GM12878 (cell line): Measurements from ENCODE around the gene MEP1A. TPM values are rescaled to one million over a fixed set of nuclear protein-coding genes. Genes with fewer than 3 reads are reported as not detected.

Source experiments
- ATAC-seq: fragments of 200-7000 bp; cut with Tn5 transposase; 3 replicates; pipeline ENCODE4 v1.9.1; 2020; ENCODE audit warnings: mild to moderate bottlenecking, moderate library complexity
- BruUV-seq: library from RNA; stranded (reverse); fragments of 400-500 nt; replicated peaks from 2 replicates; lab custom pipeline; 2021; lab: Mats Ljungman, UMichigan
- CTCF ChIA-PET: fragments of 300-600 bp; sonication (Branson Sonifier 250); formaldehyde crosslinking; extraction: SDS; loops from one replicate; lab custom pipeline; 2021; ENCODE audit warnings: inconsistent platforms; lab: Yijun Ruan, JAX
- POLR2A ChIA-PET: fragments of 350-600 bp; formaldehyde crosslinking; extraction: SDS; loops from one replicate; lab custom pipeline; 2021; ENCODE audit warnings: inconsistent platforms; lab: Charles Lee
- RAD21 ChIA-PET: fragments of 300-600 bp; sonication (Branson Sonifier 250); formaldehyde crosslinking; loops from one replicate; lab custom pipeline; 2023; ENCODE audit warnings: antibody characterized with exemption; ENCODE audit not compliant: unreplicated experiment; lab: Charles Lee
- SMC1A ChIA-PET: fragments of 300-600 bp; sonication (Branson Sonifier 250); formaldehyde crosslinking; loops from one replicate; lab custom pipeline; 2023; ENCODE audit not compliant: unreplicated experiment, uncharacterized antibody; lab: Charles Lee
- DNase-seq: peaks from one replicate; pipeline ENCODE4 v3.0.0-alpha.2; 2011; ENCODE audit warnings: low read depth, low spot score
- FAIRE-seq: peaks from 3 replicates; lab custom pipeline; 2011; peaks lifted over from hg19 to GRCh38; lab: Jason Lieb, UNC
- H2AFZ ChIP-seq: 2 replicates; pipeline ENCODE4 v1.6.0; 2011; ENCODE audit warnings: low read depth, low read length, control low read depth; ENCODE audit not compliant: control insufficient read depth
- H3K27ac ChIP-seq: 2 replicates; pipeline ENCODE4 v1.5.1; 2011; ENCODE audit warnings: control low read depth; ENCODE audit not compliant: control insufficient read depth, insufficient read depth
- H3K27me3 ChIP-seq, 2 experiments: replicated peaks in 1 of 2; 2 replicates each; pipeline versions ENCODE4 v1.6.0 to v1.6.1; 2011; ENCODE audit warnings: low read length in 1 of 2; ENCODE audit not compliant: control insufficient read depth in 2 of 2, insufficient read depth in 2 of 2
- H3K36me3 ChIP-seq, 2 experiments: 2 replicates each; pipeline ENCODE4 v1.5.1; 2011; ENCODE audit warnings: low read length in 1 of 2; ENCODE audit not compliant: control insufficient read depth in 2 of 2, insufficient read depth in 2 of 2
- H3K4me1 ChIP-seq: 2 replicates; pipeline ENCODE4 v1.6.1; 2011; ENCODE audit warnings: mild to moderate bottlenecking, low read length, moderate library complexity, mixed read lengths; ENCODE audit not compliant: control insufficient read depth, insufficient read depth
- H3K4me2 ChIP-seq: 2 replicates; pipeline ENCODE4 v1.6.0; 2011; ENCODE audit warnings: control low read depth; ENCODE audit not compliant: control insufficient read depth, insufficient read depth
- H3K4me3 ChIP-seq: fragments of 200-600 bp; sonication (generic); 2 replicates; pipeline ENCODE4 v1.5.1; 2016
- H3K79me2 ChIP-seq: 2 replicates; pipeline ENCODE4 v1.6.0; 2011; ENCODE audit warnings: low read length; ENCODE audit not compliant: control insufficient read depth, insufficient read depth
- H3K9ac ChIP-seq: 2 replicates; pipeline ENCODE4 v1.8.0; 2011; ENCODE audit warnings: low read length, control low read depth, mixed read lengths; ENCODE audit not compliant: control insufficient read depth, insufficient read depth
- H3K9me3 ChIP-seq: replicated peaks from 3 replicates; pipeline ENCODE4 v1.5.1; 2011; ENCODE audit warnings: mild to moderate bottlenecking, low read length; ENCODE audit not compliant: control insufficient read depth, insufficient read depth
- H4K20me1 ChIP-seq: 2 replicates; pipeline ENCODE4 v1.6.0; 2011; ENCODE audit not compliant: control insufficient read depth, insufficient read depth
- BCL11A ChIP-seq: IDR thresholded peaks from 2 replicates; pipeline ENCODE4 v1.6.1; 2011; ENCODE audit warnings: low read depth, low read length
- CREM ChIP-seq: IDR thresholded peaks from 2 replicates; pipeline ENCODE4 v1.6.1; 2014; ENCODE audit warnings: antibody characterized with exemption, low read depth
- EZH2 ChIP-seq: IDR thresholded peaks from 2 replicates; pipeline ENCODE4 v1.6.1; 2012; ENCODE audit warnings: low read depth, mild to moderate bottlenecking, control low read depth, inconsistent platforms, low read length, borderline replicate concordance; ENCODE audit not compliant: control insufficient read depth
- FOS ChIP-seq: IDR thresholded peaks from 3 replicates; pipeline ENCODE4 v1.6.1; 2011; ENCODE audit warnings: borderline replicate concordance; ENCODE audit not compliant: insufficient read length; ENCODE audit errors: extremely low read depth
- FOXM1 ChIP-seq: IDR thresholded peaks from 2 replicates; pipeline ENCODE4 v1.6.1; 2012; ENCODE audit warnings: low read depth, mild to moderate bottlenecking, inconsistent platforms, low read length, moderate library complexity
- HDGF ChIP-seq: fragments of 450-650 bp; IDR thresholded peaks from 2 replicates; pipeline ENCODE4 v1.6.1; 2016; ENCODE audit warnings: antibody characterized with exemption
- KLF5 ChIP-seq: fragments of 450-650 bp; IDR thresholded peaks from 2 replicates; pipeline ENCODE4 v1.6.1; 2014; ENCODE audit warnings: mild to moderate bottlenecking; ENCODE audit not compliant: partially characterized antibody
- MEF2B ChIP-seq: fragments of 450-650 bp; IDR thresholded peaks from 2 replicates; pipeline ENCODE4 v1.6.1; 2018; ENCODE audit warnings: mild to moderate bottlenecking, moderate library complexity; ENCODE audit not compliant: partially characterized antibody, poor library complexity, severe bottlenecking
- NFXL1 ChIP-seq: fragments of 450-650 bp; IDR thresholded peaks from 2 replicates; pipeline ENCODE4 v1.6.1; 2017; ENCODE audit warnings: antibody characterized with exemption, mild to moderate bottlenecking, borderline replicate concordance
- NR2C1 ChIP-seq: fragments of 450-650 bp; IDR thresholded peaks from 2 replicates; pipeline ENCODE4 v1.6.1; 2017; ENCODE audit warnings: antibody characterized with exemption, mild to moderate bottlenecking, moderate library complexity
- RBBP5 ChIP-seq: fragments of 200-600 bp; sonication (generic); conservative IDR thresholded peaks from 2 replicates; pipeline ENCODE4 v1.6.1; 2016
- RFX5 ChIP-seq: IDR thresholded peaks from 2 replicates; pipeline ENCODE4 v1.6.1; 2011; ENCODE audit warnings: low read depth, low read length, improper control_type of control experiment
- RUNX3 ChIP-seq: IDR thresholded peaks from 2 replicates; pipeline ENCODE4 v1.6.1; 2012; ENCODE audit warnings: low read length, inconsistent platforms
- SMARCA5 ChIP-seq: fragments of 450-650 bp; IDR thresholded peaks from 2 replicates; pipeline ENCODE4 v1.6.1; 2017; ENCODE audit warnings: mild to moderate bottlenecking
- SREBF1 ChIP-seq: IDR thresholded peaks from 2 replicates; pipeline ENCODE4 v1.6.1; 2012; ENCODE audit warnings: mild to moderate bottlenecking, low read length
- TARDBP ChIP-seq: IDR thresholded peaks from 2 replicates; pipeline ENCODE4 v1.6.1; 2016; ENCODE audit warnings: borderline replicate concordance
- ZNF687 ChIP-seq: fragments of 450-650 bp; IDR thresholded peaks from 2 replicates; pipeline ENCODE4 v1.6.1; 2017; ENCODE audit warnings: mild to moderate bottlenecking, moderate library complexity
- ZSCAN29 ChIP-seq: fragments of 450-650 bp; IDR thresholded peaks from 2 replicates; pipeline ENCODE4 v1.6.1; 2017; ENCODE audit warnings: mild to moderate bottlenecking, moderate library complexity
- WGBS: methylation state at CpG from one replicate; pipeline ENCODE4 v1.1.6; 2016; ENCODE audit warnings: low lambda C conversion rate; ENCODE audit not compliant: insufficient replicate concordance, insufficient coverage; ENCODE audit errors: missing lambda C conversion rate; 5-methylcytosine and 5-hydroxymethylcytosine counted together
- in situ Hi-C: fragments of 300-500 bp; cut with MboI; formaldehyde crosslinking; loops from 9 replicates; pipeline ENCODE4 v1.14.3; 2018; ENCODE audit warnings: mixed read lengths
- intact Hi-C: fragments of 100-400 bp; cut with micrococcal nuclease; formaldehyde crosslinking; loops from one replicate; pipeline ENCODE4 v1.14.2; 2022; ENCODE audit not compliant: unreplicated experiment
- polyA plus RNA-seq, 11 experiments: library from polyadenylated mRNA; depleted of rRNA in 4 of 11; unstranded in 6 of 11; stranded (reverse) in 5 of 11; fragments of >200 nt; fragmentation: Nextera tagmentation in 4 of 11; fragmentation: Illumina TruSeq in 1 of 11; extraction: Ambion mirVana in 4 of 11; extraction: Trizol in 1 of 11; gene quantifications; 1 replicate in 1 of 11; 2 replicates in 10 of 11; pipeline versions ENCODE4 v1.2.1 to v1.2.3, GENCODE V29; 2011 to 2016; ENCODE audit warnings: inconsistent platforms in 2 of 11, missing spikeins in 2 of 11, low read depth in 1 of 11
- total RNA-seq, 4 experiments: library from RNA; depleted of rRNA in 3 of 4; stranded (reverse); fragments of >200 nt in 3 of 4; fragmentation: Illumina TruSeq in 1 of 4; extraction: Trizol in 1 of 4; gene quantifications; 2 replicates each; pipeline versions ENCODE4 v1.2.1 to v1.2.3, GENCODE V29; 2013 to 2021
- TF ChIP-seq, protein P1 (sequence below): IDR thresholded peaks from 2 replicates; pipeline ENCODE4 v1.6.1; 2012; ENCODE audit warnings: low read depth, low read length, improper control_type of control experiment
- TF ChIP-seq, protein P2 (sequence below): fragments of 450-650 bp; IDR thresholded peaks from 2 replicates; pipeline ENCODE4 v1.6.1; 2014; ENCODE audit warnings: mild to moderate bottlenecking

The MEP1A gene
- total and polyA plus RNA-seq, 10 of the 15 experiments (the other 5 are each of a cell fraction or from before 2014, with no cell fraction given) = not detected

DNA sequence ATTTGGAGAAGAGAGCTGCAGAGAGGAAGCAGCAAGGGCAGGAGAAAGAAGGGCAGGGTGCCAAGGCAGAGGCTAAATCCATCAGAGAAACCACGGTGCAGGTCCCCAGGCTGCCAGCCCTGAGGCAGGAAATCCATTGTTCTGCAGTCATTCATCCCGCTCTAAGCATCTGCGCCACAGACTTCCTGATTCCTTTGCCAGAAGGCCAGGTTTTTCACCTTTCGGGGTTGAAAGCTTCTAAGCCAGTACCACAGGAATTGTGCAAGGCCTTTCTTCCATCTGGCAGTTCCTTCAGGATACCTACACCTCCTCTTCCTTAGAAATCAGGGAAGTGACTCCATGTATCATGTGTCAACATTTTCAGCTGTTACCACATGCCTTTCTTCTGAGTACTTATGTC, 82.9 kb downstream of the MEP1A start:
- TF ChIP-seq, protein P1, sequence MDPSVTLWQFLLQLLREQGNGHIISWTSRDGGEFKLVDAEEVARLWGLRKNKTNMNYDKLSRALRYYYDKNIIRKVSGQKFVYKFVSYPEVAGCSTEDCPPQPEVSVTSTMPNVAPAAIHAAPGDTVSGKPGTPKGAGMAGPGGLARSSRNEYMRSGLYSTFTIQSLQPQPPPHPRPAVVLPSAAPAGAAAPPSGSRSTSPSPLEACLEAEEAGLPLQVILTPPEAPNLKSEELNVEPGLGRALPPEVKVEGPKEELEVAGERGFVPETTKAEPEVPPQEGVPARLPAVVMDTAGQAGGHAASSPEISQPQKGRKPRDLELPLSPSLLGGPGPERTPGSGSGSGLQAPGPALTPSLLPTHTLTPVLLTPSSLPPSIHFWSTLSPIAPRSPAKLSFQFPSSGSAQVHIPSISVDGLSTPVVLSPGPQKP = no peak
- TF ChIP-seq FOXM1 (no peak), CREM (no peak), RUNX3 (no peak), EZH2 (no peak), TARDBP (no peak), NR2C1 (no peak), KLF5 (no peak), RFX5 (no peak), SMARCA5 (no peak), HDGF (no peak), ZSCAN29 (no peak), ZNF687 (no peak), FOS (no peak), RBBP5 (no peak), MEF2B (no peak), SREBF1 (no peak), BCL11A (no peak), NFXL1 (no peak)
- TF ChIP-seq, protein P2, sequence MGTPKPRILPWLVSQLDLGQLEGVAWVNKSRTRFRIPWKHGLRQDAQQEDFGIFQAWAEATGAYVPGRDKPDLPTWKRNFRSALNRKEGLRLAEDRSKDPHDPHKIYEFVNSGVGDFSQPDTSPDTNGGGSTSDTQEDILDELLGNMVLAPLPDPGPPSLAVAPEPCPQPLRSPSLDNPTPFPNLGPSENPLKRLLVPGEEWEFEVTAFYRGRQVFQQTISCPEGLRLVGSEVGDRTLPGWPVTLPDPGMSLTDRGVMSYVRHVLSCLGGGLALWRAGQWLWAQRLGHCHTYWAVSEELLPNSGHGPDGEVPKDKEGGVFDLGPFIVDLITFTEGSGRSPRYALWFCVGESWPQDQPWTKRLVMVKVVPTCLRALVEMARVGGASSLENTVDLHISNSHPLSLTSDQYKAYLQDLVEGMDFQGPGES = no peak
- TF ChIP-seq, all 136 proteins: peak for 0
- no peak for DNase-seq
- ATAC-seq = no peak
- H3K27me3 ChIP-seq = peaks cover 0 to 1% of the 10 kb centered on the region in 2 experiments; a peak in 1 of 4 replicates
- BruUV-seq = no TSS peak
- no peak overlapping the region for H3K9ac ChIP-seq
- H3K27ac ChIP-seq = no peak overlapping the region
- no peaks in the 10 kb centered on the region for H3K4me1 ChIP-seq
- no peak for FAIRE-seq
- no peak overlapping the region for H3K4me2 ChIP-seq
- CTCF ChIA-PET = no interaction called here
- in situ Hi-C loops (no loop called here), intact Hi-C loops (no loop called here)
- RAD21 ChIA-PET = no interaction called here
- H4K20me1 ChIP-seq = no peaks in the 10 kb centered on the region
- no peaks in the 10 kb centered on the region for H3K9me3 ChIP-seq
- no peaks in the 10 kb centered on the region for H3K36me3 ChIP-seq
- no peak overlapping the region for H2AFZ ChIP-seq
- H3K4me3 ChIP-seq = no peak overlapping the region
- SMC1A ChIA-PET = no interaction called here
- POLR2A ChIA-PET = no interaction called here
- 27% methylated on average over 4 of the region's 4 CpGs for WGBS
- no peaks in the 10 kb centered on the region for H3K79me2 ChIP-seq
